HCT116 (cell line): ENCODE data around the gene TEX10.

Experiments used
- EZH2 ChIP-seq: fragments of 200-600 bp; sonication (generic); IDR thresholded peaks from 2 replicates; pipeline ENCODE4 v1.6.1; 2017; ENCODE audit warnings: antibody characterized with exemption, mixed run types
- EZH2phosphoT487 ChIP-seq: fragments of 200-600 bp; IDR thresholded peaks from 2 replicates; pipeline ENCODE4 v1.6.1; 2018; ENCODE audit warnings: antibody characterized with exemption, borderline replicate concordance
- JUND ChIP-seq: IDR thresholded peaks from 2 replicates; pipeline ENCODE4 v1.6.1; 2012
- POLR2A ChIP-seq: IDR thresholded peaks from 2 replicates; pipeline ENCODE4 v1.7.0; 2011; ENCODE audit warnings: borderline replicate concordance; ENCODE audit not compliant: insufficient read depth, insufficient read length; ENCODE audit errors: extremely low read depth
- POLR2AphosphoS5 ChIP-seq: IDR thresholded peaks from 2 replicates; pipeline ENCODE4 v1.6.1; 2011; ENCODE audit warnings: mild to moderate bottlenecking, low read depth, low read length, moderate library complexity
- RAD21 ChIP-seq: IDR thresholded peaks from 2 replicates; pipeline ENCODE4 v1.6.1; 2012; ENCODE audit warnings: low read depth, mild to moderate bottlenecking
- REST ChIP-seq: IDR thresholded peaks from 2 replicates; pipeline ENCODE4 v1.6.1; 2012; ENCODE audit warnings: low read depth
- SP1 ChIP-seq: IDR thresholded peaks from 2 replicates; pipeline ENCODE4 v1.6.1; 2012; ENCODE audit warnings: low read depth
- TCF7L2 ChIP-seq: IDR thresholded peaks from 2 replicates; pipeline ENCODE4 v1.7.0; 2011; ENCODE audit warnings: borderline replicate concordance, inconsistent platforms; ENCODE audit not compliant: insufficient read depth, insufficient read length; ENCODE audit errors: extremely low read depth
- TF ChIP-seq, protein P1 (sequence below), 3 experiments: fragments of 200-600 bp in 1 of 3; sonication (generic) in 1 of 3; IDR thresholded peaks in 2 of 3; conservative IDR thresholded peaks in 1 of 3; 2 replicates each; pipeline ENCODE4 v1.5.1; 2012 to 2017; ENCODE audit warnings: low read depth in 2 of 3, low read length in 2 of 3, antibody characterized with exemption in 1 of 3, borderline replicate concordance in 1 of 3, control low read depth in 1 of 3, mild to moderate bottlenecking in 1 of 3, mixed read lengths in 1 of 3, mixed run types in 1 of 3, moderate library complexity in 1 of 3; ENCODE audit not compliant: insufficient read depth in 1 of 3

- TF ChIP-seq, protein P1, sequence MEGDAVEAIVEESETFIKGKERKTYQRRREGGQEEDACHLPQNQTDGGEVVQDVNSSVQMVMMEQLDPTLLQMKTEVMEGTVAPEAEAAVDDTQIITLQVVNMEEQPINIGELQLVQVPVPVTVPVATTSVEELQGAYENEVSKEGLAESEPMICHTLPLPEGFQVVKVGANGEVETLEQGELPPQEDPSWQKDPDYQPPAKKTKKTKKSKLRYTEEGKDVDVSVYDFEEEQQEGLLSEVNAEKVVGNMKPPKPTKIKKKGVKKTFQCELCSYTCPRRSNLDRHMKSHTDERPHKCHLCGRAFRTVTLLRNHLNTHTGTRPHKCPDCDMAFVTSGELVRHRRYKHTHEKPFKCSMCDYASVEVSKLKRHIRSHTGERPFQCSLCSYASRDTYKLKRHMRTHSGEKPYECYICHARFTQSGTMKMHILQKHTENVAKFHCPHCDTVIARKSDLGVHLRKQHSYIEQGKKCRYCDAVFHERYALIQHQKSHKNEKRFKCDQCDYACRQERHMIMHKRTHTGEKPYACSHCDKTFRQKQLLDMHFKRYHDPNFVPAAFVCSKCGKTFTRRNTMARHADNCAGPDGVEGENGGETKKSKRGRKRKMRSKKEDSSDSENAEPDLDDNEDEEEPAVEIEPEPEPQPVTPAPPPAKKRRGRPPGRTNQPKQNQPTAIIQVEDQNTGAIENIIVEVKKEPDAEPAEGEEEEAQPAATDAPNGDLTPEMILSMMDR (IDR thresholded peaks at IDR 0.05 in 2 of 3, conservative IDR thresholded peaks at IDR 0.05 in 1 of 3; ENCODE audit: borderline replicate concordance in 1 of 3, insufficient read depth in 1 of 3, low read depth in 2 of 3, low read length in 2 of 3): no peak
- no peak for TF ChIP-seq RAD21
- TF ChIP-seq POLR2A: no peak
- TF ChIP-seq EZH2: no peak
- no peak for TF ChIP-seq REST
- TF ChIP-seq EZH2phosphoT487: no peak
- TF ChIP-seq SP1: no peak
- TF ChIP-seq POLR2AphosphoS5: no peak
- no peak for TF ChIP-seq TCF7L2
- no peak for TF ChIP-seq JUND
Measured at GRCh38 chr9:100379862-100380261, 27.1 kb upstream of the TEX10 start.
